MCF 10A (cell line): ENCODE measurements around the gene HK1. TPM values are rescaled to one million over a fixed set of nuclear protein-coding genes. Genes with fewer than 3 reads are reported as not detected.

Experiments used
- BruUV-seq: library from RNA; stranded (reverse); fragments of 400-500 nt; replicated peaks from 2 replicates; lab custom pipeline; 2021; lab: Mats Ljungman, UMichigan
- CTCF ChIA-PET: fragments of 300-600 bp; sonication (Branson Sonifier 250); formaldehyde crosslinking; extraction: SDS; loops from one replicate; lab custom pipeline; 2021; ENCODE audit warnings: antibody characterized with exemption, inconsistent platforms; lab: Yijun Ruan, JAX
- POLR2A ChIA-PET: fragments of 300-600, 350-650 bp; sonication (Branson Sonifier 250); formaldehyde crosslinking; extraction: SDS; loops from one replicate; lab custom pipeline; 2020; ENCODE audit warnings: antibody characterized with exemption, inconsistent platforms; lab: Yijun Ruan, JAX
- DNase-seq: peaks from one replicate; pipeline ENCODE4 v3.0.0-alpha.2; 2018; ENCODE audit not compliant: unreplicated experiment
- H3K27ac Mint-ChIP-seq: one replicate; pipeline ENCODE4 v1.8.0; 2022; ENCODE audit warnings: mild to moderate bottlenecking, low read depth, mixed read lengths; ENCODE audit not compliant: unreplicated experiment
- H3K27me3 Mint-ChIP-seq: one replicate; pipeline ENCODE4 v1.8.0; 2022; ENCODE audit warnings: mixed read lengths; ENCODE audit not compliant: insufficient read depth, unreplicated experiment
- H3K36me3 Mint-ChIP-seq: one replicate; pipeline ENCODE4 v1.8.0; 2022; ENCODE audit warnings: mild to moderate bottlenecking, moderate library complexity, mixed read lengths; ENCODE audit not compliant: insufficient read depth, unreplicated experiment
- H3K4me1 Mint-ChIP-seq: one replicate; pipeline ENCODE4 v1.8.0; 2022; ENCODE audit warnings: mixed read lengths; ENCODE audit not compliant: insufficient read depth, unreplicated experiment
- H3K4me3 Mint-ChIP-seq: one replicate; pipeline ENCODE4 v1.8.0; 2022; ENCODE audit warnings: mild to moderate bottlenecking, moderate library complexity, mixed read lengths; ENCODE audit not compliant: unreplicated experiment
- H3K9me3 Mint-ChIP-seq: one replicate; pipeline ENCODE4 v1.8.0; 2022; ENCODE audit warnings: mixed read lengths; ENCODE audit not compliant: unreplicated experiment
- CTCF ChIP-seq: fragments of 200-600 bp; IDR thresholded peaks from one replicate; pipeline ENCODE4 v1.8.0; 2022; ENCODE audit warnings: antibody characterized with exemption, mild to moderate bottlenecking; ENCODE audit not compliant: unreplicated experiment
- intact Hi-C: fragments of 100-400 bp; cut with micrococcal nuclease; formaldehyde crosslinking; loops from 2 replicates; pipeline ENCODE4 v1.14.1; 2022
- total RNA-seq: library from RNA; stranded (reverse); gene quantifications from 2 replicates; pipeline ENCODE4 v1.2.3, GENCODE V29; 2022

Gene HK1
- total RNA-seq, 1 experiment from 2014 or later: 134 TPM

- H3K27me3 Mint-ChIP-seq: no peaks in the 10 kb centered on the region
- H3K27ac Mint-ChIP-seq: no peak overlapping the region
- no peaks in the 10 kb centered on the region for H3K9me3 Mint-ChIP-seq
- H3K36me3 Mint-ChIP-seq: no peaks in the 10 kb centered on the region
- ChIA-PET CTCF (interaction anchor here (0.6 to 3.8 kb wide), 8 partner anchors 12 to 215 kb away, joined by 3 to 45 read pairs (median 4); no protein-coding TSS in a partner anchor), POLR2A (interaction anchor here (1.4 kb wide), 1 partner anchor 13 kb away, joined by 11 read pairs; no protein-coding TSS in a partner anchor)
- H3K4me3 Mint-ChIP-seq: no peak overlapping the region
- intact Hi-C loops: loop anchor here (5.0 kb wide), 1 partner anchor 212 kb away; no protein-coding TSS in a partner anchor
- H3K4me1 Mint-ChIP-seq: peaks cover 12% of the 10 kb centered on the region
- BruUV-seq: no TSS peak
- no peak for DNase-seq
- no peak for TF ChIP-seq CTCF
These were observed 147.4 kb downstream of the HK1 start for GRCh38 chr10:69425511-69426298.

GRCh38 chr10:69426376-69426727 lies 148.1 kb downstream of the HK1 start:
- no peaks in the 10 kb centered on the region for H3K9me3 Mint-ChIP-seq
- no peaks in the 10 kb centered on the region for H3K27me3 Mint-ChIP-seq
- BruUV-seq: no TSS peak
- no peak overlapping the region for H3K27ac Mint-ChIP-seq
- intact Hi-C loops: loop anchor here (5.0 kb wide), 1 partner anchor 211 kb away; no protein-coding TSS in a partner anchor
- ChIA-PET CTCF (interaction anchor here (0.6 to 3.8 kb wide), 10 partner anchors 13 to 1899 kb away, joined by 3 to 45 read pairs (median 4); no protein-coding TSS in a partner anchor), POLR2A (interaction anchor here (1.4 kb wide), 1 partner anchor 13 kb away, joined by 11 read pairs; no protein-coding TSS in a partner anchor)
- TF ChIP-seq CTCF: no peak
- no peaks in the 10 kb centered on the region for H3K36me3 Mint-ChIP-seq
- H3K4me1 Mint-ChIP-seq: peaks cover 12% of the 10 kb centered on the region
- H3K4me3 Mint-ChIP-seq: no peak overlapping the region
- DNase-seq: no peak

DNA sequence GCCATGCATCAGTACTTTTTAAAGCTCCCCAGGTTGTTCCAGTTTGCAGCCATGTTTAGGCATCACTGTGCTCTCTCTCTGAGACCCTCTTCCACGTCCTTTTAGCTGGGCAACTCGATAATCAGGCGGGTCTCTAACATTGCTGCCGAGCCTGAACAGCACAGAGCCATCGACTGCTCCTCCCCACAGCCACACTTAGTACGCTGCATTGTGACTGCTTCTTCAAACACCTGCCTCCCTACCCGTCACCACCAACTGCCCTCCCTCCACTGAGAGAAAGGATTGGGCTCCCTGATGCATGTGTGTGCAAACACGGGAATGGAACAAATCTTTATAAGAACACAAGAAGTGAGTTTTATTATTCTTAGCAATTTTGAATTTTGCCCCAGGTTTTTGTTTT lies 149.9 kb downstream of the HK1 start:
- ChIA-PET POLR2A (interaction anchor here (1.1 kb wide), 1 partner anchor 9 kb away, joined by 5 read pairs; no protein-coding TSS in a partner anchor), CTCF (interaction anchor here (0.6 to 3.8 kb wide), 13 partner anchors 10 to 513 kb away, joined by 3 to 45 read pairs (median 5); no protein-coding TSS in a partner anchor)
- H3K27ac Mint-ChIP-seq: no peak overlapping the region
- no peaks in the 10 kb centered on the region for H3K9me3 Mint-ChIP-seq
- no peak for TF ChIP-seq CTCF
- intact Hi-C loops: loop anchor here (5.0 kb wide), 1 partner anchor 209 kb away; no protein-coding TSS in a partner anchor
- peaks cover 12% of the 10 kb centered on the region for H3K4me1 Mint-ChIP-seq
- no peak overlapping the region for H3K4me3 Mint-ChIP-seq
- no peaks in the 10 kb centered on the region for H3K36me3 Mint-ChIP-seq
- BruUV-seq: no TSS peak
- DNase-seq: no peak
- no peaks in the 10 kb centered on the region for H3K27me3 Mint-ChIP-seq

GRCh38 chr10:69434169-69434568 lies 155.9 kb downstream of the HK1 start:
- DNase-seq: no peak
- TF ChIP-seq CTCF: no peak
- intact Hi-C loops: no loop called here
- H3K9me3 Mint-ChIP-seq: no peaks in the 10 kb centered on the region
- no peaks in the 10 kb centered on the region for H3K27me3 Mint-ChIP-seq
- BruUV-seq: no TSS peak
- peaks cover 3% of the 10 kb centered on the region for H3K36me3 Mint-ChIP-seq
- CTCF ChIA-PET: interaction anchor here (0.6 to 5.4 kb wide), 3 partner anchors 73 to 473 kb away, joined by 3 to 40 read pairs (median 6); no protein-coding TSS in a partner anchor
- no peak overlapping the region for H3K27ac Mint-ChIP-seq
- POLR2A ChIA-PET: interaction anchor here (0.6 kb wide), 1 partner anchor 53 kb away, joined by 3 read pairs; no protein-coding TSS in a partner anchor
- H3K4me3 Mint-ChIP-seq: no peak overlapping the region
- peaks cover 17% of the 10 kb centered on the region for H3K4me1 Mint-ChIP-seq
